MCF 10A (cell line): Measurements from ENCODE around the gene RCL1. TPM values are rescaled to one million over a fixed set of nuclear protein-coding genes. Genes with fewer than 3 reads are reported as not detected.

Experiments used
- BruUV-seq: library from RNA; stranded (reverse); fragments of 400-500 nt; replicated peaks from 2 replicates; lab custom pipeline; 2021; lab: Mats Ljungman, UMichigan
- CTCF ChIA-PET: fragments of 300-600 bp; sonication (Branson Sonifier 250); formaldehyde crosslinking; extraction: SDS; loops from one replicate; lab custom pipeline; 2021; ENCODE audit warnings: antibody characterized with exemption, inconsistent platforms; lab: Yijun Ruan, JAX
- POLR2A ChIA-PET: fragments of 300-600, 350-650 bp; sonication (Branson Sonifier 250); formaldehyde crosslinking; extraction: SDS; loops from one replicate; lab custom pipeline; 2020; ENCODE audit warnings: antibody characterized with exemption, inconsistent platforms; lab: Yijun Ruan, JAX
- DNase-seq: peaks from one replicate; pipeline ENCODE4 v3.0.0-alpha.2; 2018; ENCODE audit not compliant: unreplicated experiment
- H3K27ac Mint-ChIP-seq: one replicate; pipeline ENCODE4 v1.8.0; 2022; ENCODE audit warnings: mild to moderate bottlenecking, low read depth, mixed read lengths; ENCODE audit not compliant: unreplicated experiment
- H3K27me3 Mint-ChIP-seq: one replicate; pipeline ENCODE4 v1.8.0; 2022; ENCODE audit warnings: mixed read lengths; ENCODE audit not compliant: insufficient read depth, unreplicated experiment
- H3K36me3 Mint-ChIP-seq: one replicate; pipeline ENCODE4 v1.8.0; 2022; ENCODE audit warnings: mild to moderate bottlenecking, moderate library complexity, mixed read lengths; ENCODE audit not compliant: insufficient read depth, unreplicated experiment
- H3K4me1 Mint-ChIP-seq: one replicate; pipeline ENCODE4 v1.8.0; 2022; ENCODE audit warnings: mixed read lengths; ENCODE audit not compliant: insufficient read depth, unreplicated experiment
- H3K4me3 Mint-ChIP-seq: one replicate; pipeline ENCODE4 v1.8.0; 2022; ENCODE audit warnings: mild to moderate bottlenecking, moderate library complexity, mixed read lengths; ENCODE audit not compliant: unreplicated experiment
- H3K9me3 Mint-ChIP-seq: one replicate; pipeline ENCODE4 v1.8.0; 2022; ENCODE audit warnings: mixed read lengths; ENCODE audit not compliant: unreplicated experiment
- intact Hi-C: fragments of 100-400 bp; cut with micrococcal nuclease; formaldehyde crosslinking; loops from 2 replicates; pipeline ENCODE4 v1.14.1; 2022
- total RNA-seq: library from RNA; stranded (reverse); gene quantifications from 2 replicates; pipeline ENCODE4 v1.2.3, GENCODE V29; 2022
- TF ChIP-seq, protein P1 (sequence below): fragments of 200-600 bp; IDR thresholded peaks from one replicate; pipeline ENCODE4 v1.8.0; 2022; ENCODE audit warnings: antibody characterized with exemption, mild to moderate bottlenecking; ENCODE audit not compliant: unreplicated experiment

The RCL1 gene
- total RNA-seq, 1 experiment from 2014 or later = 27.8 TPM

DNA sequence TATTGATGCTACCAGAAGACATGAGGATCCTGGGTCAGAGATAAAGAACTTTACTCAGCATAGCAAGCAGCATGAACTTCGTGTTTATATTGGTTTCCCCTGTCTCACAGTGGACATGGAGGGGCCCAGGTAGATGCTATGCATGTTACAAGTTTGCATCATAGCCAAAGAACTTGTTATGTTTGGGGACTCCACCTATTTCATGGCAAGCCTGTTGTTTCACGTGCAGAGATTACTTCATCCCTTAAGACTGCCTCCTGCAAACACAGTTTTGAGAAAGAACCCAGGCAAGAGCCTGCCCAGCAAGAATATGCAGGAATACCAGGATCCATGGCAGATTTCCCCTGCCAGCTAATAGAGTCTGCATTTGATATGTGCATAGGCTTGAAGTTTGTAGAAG, 68.4 kb downstream of the RCL1 start:
- POLR2A ChIA-PET = interaction anchor here (0.6 to 1.1 kb wide), 2 partner anchors 38 to 67 kb away, joined by 3 to 5 read pairs; no protein-coding TSS in a partner anchor
- H3K36me3 Mint-ChIP-seq = peaks cover 45% of the 10 kb centered on the region
- no TSS peak for BruUV-seq
- CTCF ChIA-PET = interaction anchor here (0.8 to 4.9 kb wide), 6 partner anchors 11 to 127 kb away, joined by 3 to 28 read pairs (median 6); no protein-coding TSS in a partner anchor
- DNase-seq = no peak
- H3K27me3 Mint-ChIP-seq = no peaks in the 10 kb centered on the region
- no peaks in the 10 kb centered on the region for H3K9me3 Mint-ChIP-seq
- H3K4me1 Mint-ChIP-seq = peaks cover 30% of the 10 kb centered on the region
- no peak overlapping the region for H3K4me3 Mint-ChIP-seq
- TF ChIP-seq, protein P1, sequence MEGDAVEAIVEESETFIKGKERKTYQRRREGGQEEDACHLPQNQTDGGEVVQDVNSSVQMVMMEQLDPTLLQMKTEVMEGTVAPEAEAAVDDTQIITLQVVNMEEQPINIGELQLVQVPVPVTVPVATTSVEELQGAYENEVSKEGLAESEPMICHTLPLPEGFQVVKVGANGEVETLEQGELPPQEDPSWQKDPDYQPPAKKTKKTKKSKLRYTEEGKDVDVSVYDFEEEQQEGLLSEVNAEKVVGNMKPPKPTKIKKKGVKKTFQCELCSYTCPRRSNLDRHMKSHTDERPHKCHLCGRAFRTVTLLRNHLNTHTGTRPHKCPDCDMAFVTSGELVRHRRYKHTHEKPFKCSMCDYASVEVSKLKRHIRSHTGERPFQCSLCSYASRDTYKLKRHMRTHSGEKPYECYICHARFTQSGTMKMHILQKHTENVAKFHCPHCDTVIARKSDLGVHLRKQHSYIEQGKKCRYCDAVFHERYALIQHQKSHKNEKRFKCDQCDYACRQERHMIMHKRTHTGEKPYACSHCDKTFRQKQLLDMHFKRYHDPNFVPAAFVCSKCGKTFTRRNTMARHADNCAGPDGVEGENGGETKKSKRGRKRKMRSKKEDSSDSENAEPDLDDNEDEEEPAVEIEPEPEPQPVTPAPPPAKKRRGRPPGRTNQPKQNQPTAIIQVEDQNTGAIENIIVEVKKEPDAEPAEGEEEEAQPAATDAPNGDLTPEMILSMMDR = no peak
- intact Hi-C loops = loop anchor here (5.0 kb wide), 1 partner anchor 61 kb away; no protein-coding TSS in a partner anchor
- H3K27ac Mint-ChIP-seq = no peak overlapping the region

DNA sequence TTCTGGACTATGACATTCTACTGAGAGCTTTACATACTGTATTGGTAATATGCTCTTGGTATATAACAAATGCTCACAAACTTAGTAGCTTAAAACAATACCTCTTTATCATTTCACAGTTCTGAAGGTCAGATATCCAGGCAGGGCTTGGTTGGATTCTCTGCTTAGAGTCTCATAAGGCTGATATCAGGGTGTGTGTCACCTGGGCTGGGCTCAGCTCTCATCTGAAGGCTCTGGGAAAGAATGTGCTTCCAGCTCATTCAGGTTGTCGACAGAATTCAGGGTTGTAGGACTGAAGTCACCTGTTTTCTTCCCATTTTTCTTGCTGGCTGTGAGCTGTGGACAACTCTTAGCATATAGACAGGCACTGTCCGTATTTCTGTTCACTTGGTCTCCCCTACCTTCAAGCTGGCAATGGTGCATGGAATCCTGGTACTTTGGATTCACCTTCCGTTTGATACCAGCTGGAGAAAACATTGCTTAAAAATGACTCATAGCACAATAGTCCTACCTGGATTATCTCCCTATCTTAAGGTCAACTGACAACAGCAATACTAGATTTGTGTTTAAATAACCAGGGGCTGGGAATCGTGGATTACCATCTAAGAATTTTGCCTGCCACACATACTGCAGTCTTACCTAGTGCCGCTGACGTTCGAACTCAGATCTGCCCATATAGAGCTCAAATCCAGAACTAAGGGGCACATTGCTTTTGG, 69.2 kb downstream of the RCL1 start:
- H3K36me3 Mint-ChIP-seq = peaks cover 45% of the 10 kb centered on the region
- no peak for DNase-seq
- ChIA-PET POLR2A (interaction anchor here (0.9 to 1.1 kb wide), 2 partner anchors 11 to 39 kb away, joined by 3 read pairs; no protein-coding TSS in a partner anchor), CTCF (interaction anchor here (0.5 to 4.9 kb wide), 10 partner anchors 12 to 494 kb away, joined by 3 to 28 read pairs (median 4); no protein-coding TSS in a partner anchor)
- BruUV-seq = no TSS peak
- H3K9me3 Mint-ChIP-seq = no peaks in the 10 kb centered on the region
- H3K27me3 Mint-ChIP-seq = no peaks in the 10 kb centered on the region
- peaks cover 38% of the 10 kb centered on the region for H3K4me1 Mint-ChIP-seq
- no peak overlapping the region for H3K27ac Mint-ChIP-seq
- TF ChIP-seq, protein P1 = no peak
- no peak overlapping the region for H3K4me3 Mint-ChIP-seq
- intact Hi-C loops = loop anchor here (5.0 kb wide), 1 partner anchor 60 kb away; no protein-coding TSS in a partner anchor

DNA sequence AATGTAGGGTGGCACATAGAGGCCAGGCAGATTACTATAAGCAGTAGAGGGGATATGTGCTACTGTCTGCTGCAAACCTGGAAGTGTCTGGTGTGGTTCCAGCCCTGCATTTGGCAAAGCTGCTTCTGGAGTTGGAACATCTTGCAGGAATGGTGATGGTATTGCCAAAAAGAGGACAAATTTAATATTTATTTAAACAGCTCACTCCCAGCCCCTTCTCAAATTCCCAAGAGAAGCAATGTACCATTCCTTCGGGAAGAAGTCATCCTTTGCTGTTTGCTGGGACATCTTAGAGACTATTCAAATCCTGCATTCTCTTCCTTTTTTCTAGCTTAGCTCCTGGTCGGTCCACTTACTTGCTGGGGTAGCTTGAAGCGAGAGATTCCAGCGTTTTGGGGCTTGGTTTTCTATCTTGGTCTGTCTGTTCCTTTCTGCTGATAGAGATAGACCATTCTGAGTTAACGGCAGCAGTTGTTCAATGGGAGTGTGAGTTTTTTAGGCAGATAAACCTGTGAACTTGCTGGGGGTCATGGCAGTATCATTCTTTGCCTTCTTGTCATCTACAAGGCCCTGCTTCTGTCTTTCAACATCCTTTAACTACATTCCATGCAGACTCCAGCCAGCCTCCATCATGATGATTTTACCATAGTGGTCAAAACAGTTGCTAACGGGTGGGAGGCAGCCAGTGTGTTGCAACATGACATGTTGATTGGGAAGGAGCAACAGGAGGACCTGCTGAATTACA, 69.9 kb downstream of the RCL1 start:
- DNase-seq = no peak
- Mint-ChIP-seq H3K9me3 (no peaks in the 10 kb centered on the region), H3K4me1 (peaks cover 34% of the 10 kb centered on the region), H3K27ac (no peak overlapping the region), H3K27me3 (no peaks in the 10 kb centered on the region), H3K36me3 (peaks cover 37% of the 10 kb centered on the region), H3K4me3 (no peak overlapping the region)
- CTCF ChIA-PET = interaction anchor here (0.6 to 4.9 kb wide), 11 partner anchors 13 to 529 kb away, joined by 3 to 28 read pairs (median 5); no protein-coding TSS in a partner anchor
- TF ChIP-seq, protein P1 = no peak
- POLR2A ChIA-PET = interaction anchor here (0.9 to 1.3 kb wide), 4 partner anchors 10 to 69 kb away, joined by 3 read pairs; no protein-coding TSS in a partner anchor
- intact Hi-C loops = loop anchor here (5.0 kb wide), 1 partner anchor 60 kb away; no protein-coding TSS in a partner anchor
- no TSS peak for BruUV-seq

DNA sequence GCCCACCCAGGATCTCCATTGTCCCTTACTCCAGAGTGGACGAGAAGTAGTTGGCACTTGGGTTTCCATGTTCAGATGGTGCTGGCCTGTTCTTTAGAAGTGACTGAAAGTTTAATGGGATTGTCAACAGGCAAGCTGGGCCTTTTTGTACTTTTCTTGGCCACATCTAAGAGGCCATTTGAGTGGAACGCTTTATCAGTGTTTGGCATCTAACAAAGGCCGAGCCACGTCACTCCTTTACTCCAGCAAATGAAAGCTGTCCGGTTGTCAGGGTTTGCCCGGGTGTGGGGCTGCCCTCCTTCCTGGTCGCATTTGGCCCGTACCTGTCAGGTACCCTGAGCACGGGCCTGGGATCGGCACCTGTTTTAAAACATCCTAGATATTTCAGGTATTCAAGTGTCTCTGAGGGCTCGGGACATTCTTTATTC, 71.5 kb downstream of the RCL1 start:
- ChIA-PET CTCF (interaction anchor here (1.8 to 4.9 kb wide), 2 partner anchors 105 to 124 kb away, joined by 7 to 28 read pairs; no protein-coding TSS in a partner anchor), POLR2A (no interaction called here)
- intact Hi-C loops = loop anchor here (5.0 kb wide), 1 partner anchor 58 kb away; no protein-coding TSS in a partner anchor
- no peaks in the 10 kb centered on the region for H3K27me3 Mint-ChIP-seq
- DNase-seq = no peak
- no peaks in the 10 kb centered on the region for H3K9me3 Mint-ChIP-seq
- TF ChIP-seq, protein P1 = no peak
- no peak overlapping the region for H3K27ac Mint-ChIP-seq
- peaks cover 23% of the 10 kb centered on the region for H3K36me3 Mint-ChIP-seq
- H3K4me3 Mint-ChIP-seq = no peak overlapping the region
- H3K4me1 Mint-ChIP-seq = peaks cover 34% of the 10 kb centered on the region
- BruUV-seq = no TSS peak
